ENCODE measurements around the gene PDIA5. TPM values are rescaled to one million over a fixed set of nuclear protein-coding genes. Genes with fewer than 3 reads are reported as not detected.

Gene PDIA5
- total and polyA plus RNA-seq, 4 donors: 9.5 to 16.9 (median 13.5) TPM

DNA sequence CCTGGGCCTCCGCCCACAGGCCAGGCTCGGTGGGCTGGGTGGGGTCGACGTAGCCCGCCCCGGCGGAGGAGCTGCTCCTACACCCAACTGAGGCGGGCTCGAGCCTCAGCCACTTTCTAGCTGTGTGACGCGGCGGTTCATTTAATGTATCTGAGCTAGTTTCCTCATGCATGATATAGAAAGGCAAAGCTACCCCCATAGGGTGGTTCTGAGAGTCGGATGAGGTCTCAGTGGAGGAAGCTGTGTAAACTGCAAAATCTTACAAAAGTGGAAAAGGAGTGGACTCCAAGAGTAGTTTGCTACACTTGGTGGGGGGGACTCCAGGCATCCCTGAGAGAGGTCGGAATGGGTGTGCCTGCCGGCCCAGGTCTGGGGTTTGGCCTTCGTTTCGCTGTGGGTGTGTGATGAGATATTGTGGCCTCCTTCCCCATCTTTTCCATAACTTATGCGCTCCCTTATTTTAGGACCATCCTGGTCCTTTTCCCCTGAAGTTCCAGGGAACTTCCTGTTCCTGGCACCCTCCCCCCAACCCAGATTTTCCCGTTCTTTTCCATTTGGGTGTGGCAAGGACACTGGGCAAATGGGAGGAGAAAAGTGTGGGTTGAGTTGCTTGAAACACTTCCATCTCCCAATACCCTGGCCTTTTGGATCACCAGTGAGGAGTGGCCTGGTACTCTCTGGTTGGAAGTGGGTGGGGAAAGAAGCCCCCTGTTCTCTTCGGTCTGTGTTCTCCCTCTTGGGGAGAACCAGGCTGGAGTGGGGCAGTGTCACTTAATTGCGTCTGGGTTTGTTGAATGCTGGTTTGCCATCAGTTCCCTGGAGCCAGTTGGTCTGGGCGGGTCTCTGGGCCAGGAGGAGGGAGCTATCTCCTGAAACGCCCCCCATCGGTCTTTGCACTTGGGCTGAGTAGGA, 1.1 kb downstream of the PDIA5 start:
- Histone ChIP-seq H3K9me3 (ENCODE audit: control insufficient read depth, insufficient read depth, low read length) (no peaks in the 10 kb centered on the region), H3K4me3 (ENCODE audit: low read depth, low read length) (peak overlapping the region; percentile 70), H3K4me1 (ENCODE audit: control insufficient read depth, insufficient read depth, low read length) (peaks cover 21% of the 10 kb centered on the region), H3K36me3 (ENCODE audit: control insufficient read depth, insufficient read depth, low read length) (no peaks in the 10 kb centered on the region), H3K27me3 (ENCODE audit: control insufficient read depth, insufficient read depth, low read length) (peaks cover 2% of the 10 kb centered on the region), H3K27ac (ENCODE audit: low read depth, low read length) (no peak overlapping the region)
- DNase-seq (ENCODE audit: low read depth in 4 of 6, low spot score in 6 of 6): peak in 1 of 6 donors; percentile 22
- 7% methylated on average over 11 of the region's 24 CpGs for WGBS (ENCODE audit: insufficient coverage)

DNA sequence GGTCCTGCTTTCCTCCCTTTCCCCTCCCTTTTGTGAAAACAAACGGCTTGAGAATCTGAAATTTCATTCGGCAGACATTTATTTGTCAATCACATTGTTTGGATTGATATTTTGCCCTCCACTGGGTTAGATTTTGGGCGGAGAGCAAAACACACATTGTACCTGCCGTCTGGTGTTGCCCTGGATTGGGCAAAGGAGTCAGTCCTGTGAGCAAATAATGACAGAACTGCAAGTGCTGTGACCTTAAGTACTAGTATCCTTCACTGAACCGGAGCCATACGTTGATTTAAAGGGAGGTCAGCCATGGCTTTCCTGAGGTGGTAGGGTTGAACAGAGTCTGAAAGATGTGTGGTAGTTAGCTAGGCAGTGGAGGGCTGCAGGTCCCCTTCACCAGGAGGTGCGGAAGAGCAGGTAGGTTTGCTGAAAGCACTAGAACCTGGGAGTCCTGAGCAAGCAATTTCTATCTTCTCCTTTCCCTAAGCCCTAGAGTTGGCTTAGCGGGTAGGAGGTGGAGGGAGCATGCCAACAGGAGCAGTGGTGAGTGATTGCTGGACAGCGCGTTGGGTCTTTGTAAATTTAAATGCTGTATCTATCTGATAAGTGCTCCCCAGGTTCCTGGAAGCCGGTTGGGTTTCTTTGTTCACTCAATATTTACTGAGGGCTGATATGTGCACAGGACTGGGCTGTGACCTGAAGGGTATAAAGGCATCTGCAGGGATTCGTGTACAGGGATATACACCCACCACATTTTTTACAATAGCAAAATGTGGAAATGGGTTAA, 2.0 kb downstream of the PDIA5 start:
- Histone ChIP-seq H3K9me3 (ENCODE audit: control insufficient read depth, insufficient read depth, low read length) (no peaks in the 10 kb centered on the region), H3K27ac (ENCODE audit: low read depth, low read length) (no peak overlapping the region), H3K4me3 (ENCODE audit: low read depth, low read length) (no peak overlapping the region), H3K36me3 (ENCODE audit: control insufficient read depth, insufficient read depth, low read length) (no peaks in the 10 kb centered on the region), H3K4me1 (ENCODE audit: control insufficient read depth, insufficient read depth, low read length) (peaks cover 21% of the 10 kb centered on the region), H3K27me3 (ENCODE audit: control insufficient read depth, insufficient read depth, low read length) (peaks cover 2% of the 10 kb centered on the region)
- 54% methylated on average over 6 of the region's 12 CpGs for WGBS (ENCODE audit: insufficient coverage)
- no peak for DNase-seq (ENCODE audit: low read depth in 4 of 6, low spot score in 6 of 6)

DNA sequence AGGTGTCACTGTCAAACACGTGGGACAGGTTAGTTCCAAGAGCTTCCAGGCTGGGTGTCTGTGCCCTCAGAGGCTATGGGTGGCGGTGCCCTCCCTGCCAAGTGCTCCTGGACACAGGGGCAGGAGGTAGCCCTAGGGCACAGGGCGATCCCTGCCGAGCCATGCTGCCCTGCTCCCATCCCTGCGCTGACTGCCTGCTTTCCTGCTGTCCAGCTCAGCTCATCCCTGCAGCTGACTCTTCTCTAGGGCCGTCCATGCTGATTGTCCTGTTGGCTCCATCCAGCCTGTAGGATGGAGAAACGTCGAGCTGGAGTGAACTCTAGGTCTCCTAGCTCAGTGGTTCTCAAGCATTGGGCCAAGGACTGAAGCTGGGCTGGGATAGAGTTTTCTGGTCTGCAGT, 3.7 kb downstream of the PDIA5 start:
- Histone ChIP-seq H3K4me3 (ENCODE audit: low read depth, low read length) (no peak overlapping the region), H3K9me3 (ENCODE audit: control insufficient read depth, insufficient read depth, low read length) (no peaks in the 10 kb centered on the region), H3K4me1 (ENCODE audit: control insufficient read depth, insufficient read depth, low read length) (peaks cover 21% of the 10 kb centered on the region), H3K27ac (ENCODE audit: low read depth, low read length) (no peak overlapping the region), H3K36me3 (ENCODE audit: control insufficient read depth, insufficient read depth, low read length) (no peaks in the 10 kb centered on the region), H3K27me3 (ENCODE audit: control insufficient read depth, insufficient read depth, low read length) (peaks cover 2% of the 10 kb centered on the region)
- DNase-seq (ENCODE audit: low read depth in 4 of 6, low spot score in 6 of 6): no peak
- 70% methylated on average over 8 of the region's 8 CpGs for WGBS (ENCODE audit: insufficient coverage)

DNA sequence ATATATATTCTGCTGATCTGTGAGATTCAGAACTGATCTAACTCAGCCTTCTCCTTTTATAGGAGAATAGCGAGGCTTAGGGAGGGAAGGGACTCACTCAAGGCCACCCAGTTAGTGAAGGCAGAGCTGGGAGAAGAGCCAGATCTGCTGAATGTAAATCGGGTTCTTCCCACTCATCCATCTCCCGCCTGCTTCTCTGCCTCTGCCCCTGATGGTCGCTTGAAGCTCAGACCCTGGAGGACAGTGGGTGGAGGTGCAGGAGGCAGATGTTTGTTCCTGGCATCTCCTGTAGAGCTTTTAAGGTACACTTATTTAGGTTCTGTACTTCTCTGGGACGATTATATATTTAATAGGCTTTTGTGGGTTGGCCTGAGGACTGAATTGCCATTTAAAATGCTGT, 4.3 kb downstream of the PDIA5 start:
- Histone ChIP-seq H3K9me3 (ENCODE audit: control insufficient read depth, insufficient read depth, low read length) (no peaks in the 10 kb centered on the region), H3K27me3 (ENCODE audit: control insufficient read depth, insufficient read depth, low read length) (peaks cover 2% of the 10 kb centered on the region), H3K36me3 (ENCODE audit: control insufficient read depth, insufficient read depth, low read length) (no peaks in the 10 kb centered on the region), H3K4me3 (ENCODE audit: low read depth, low read length) (no peak overlapping the region), H3K4me1 (ENCODE audit: control insufficient read depth, insufficient read depth, low read length) (peaks cover 21% of the 10 kb centered on the region), H3K27ac (ENCODE audit: low read depth, low read length) (no peak overlapping the region)
- peak in 2 of 6 donors; percentile 31 to 70 for DNase-seq (ENCODE audit: low read depth in 4 of 6, low spot score in 6 of 6)
- WGBS (ENCODE audit: insufficient coverage): no CpG with 5 or more reads among the region's 5 CpGs

DNA sequence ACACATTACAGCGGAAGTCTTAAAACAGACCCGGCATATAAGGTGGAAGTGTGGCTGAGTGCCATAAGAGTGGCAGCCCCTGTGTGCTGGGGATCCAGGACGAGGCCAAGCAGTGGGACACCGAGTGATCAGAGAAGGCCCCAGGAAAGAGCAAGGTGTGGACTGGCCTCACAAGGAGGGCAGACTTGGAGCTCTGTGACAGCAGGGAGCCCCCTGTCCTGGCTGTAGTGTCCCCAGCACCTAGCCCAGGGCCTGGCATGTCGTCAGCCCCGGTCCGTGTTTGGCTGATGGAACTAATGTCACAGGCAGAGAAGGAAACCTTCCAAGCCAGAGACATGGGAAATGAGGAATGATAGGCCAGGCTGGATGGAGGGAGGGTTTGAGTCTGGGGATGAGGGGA, 4.8 kb downstream of the PDIA5 start:
- Histone ChIP-seq H3K9me3 (ENCODE audit: control insufficient read depth, insufficient read depth, low read length) (no peaks in the 10 kb centered on the region), H3K27me3 (ENCODE audit: control insufficient read depth, insufficient read depth, low read length) (peaks cover 2% of the 10 kb centered on the region), H3K27ac (ENCODE audit: low read depth, low read length) (no peak overlapping the region), H3K4me1 (ENCODE audit: control insufficient read depth, insufficient read depth, low read length) (peaks cover 21% of the 10 kb centered on the region), H3K36me3 (ENCODE audit: control insufficient read depth, insufficient read depth, low read length) (no peaks in the 10 kb centered on the region), H3K4me3 (ENCODE audit: low read depth, low read length) (no peak overlapping the region)
- DNase-seq (ENCODE audit: low read depth in 4 of 6, low spot score in 6 of 6): no peak
- 68% methylated on average over 6 of the region's 7 CpGs for WGBS (ENCODE audit: insufficient coverage)

DNA sequence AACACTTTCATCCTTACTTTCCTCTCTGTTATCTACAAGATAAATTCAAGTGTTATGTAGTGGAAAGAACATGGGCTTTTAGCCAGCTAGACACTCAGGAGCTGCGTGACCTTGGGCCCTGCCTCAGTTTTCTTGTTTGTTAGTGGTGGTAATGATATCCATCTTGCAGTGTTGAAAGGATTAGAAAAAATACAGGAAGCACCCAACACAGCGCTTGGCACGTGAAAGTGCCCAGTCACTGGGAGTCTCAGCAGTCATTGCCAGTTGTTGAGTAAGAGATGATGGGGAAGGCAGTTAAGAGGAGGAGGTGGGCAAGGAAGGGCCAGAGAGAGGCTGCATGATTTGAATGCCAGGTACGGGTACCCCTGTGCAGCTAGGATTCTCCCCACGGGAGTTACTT, 5.3 kb downstream of the PDIA5 start:
- H3K4me1 ChIP-seq (ENCODE audit: control insufficient read depth, insufficient read depth, low read length): peaks cover 21% of the 10 kb centered on the region
- no peaks in the 10 kb centered on the region for H3K36me3 ChIP-seq (ENCODE audit: control insufficient read depth, insufficient read depth, low read length)
- no peak overlapping the region for H3K4me3 ChIP-seq (ENCODE audit: low read depth, low read length)
- H3K9me3 ChIP-seq (ENCODE audit: control insufficient read depth, insufficient read depth, low read length): no peaks in the 10 kb centered on the region
- peaks cover 2% of the 10 kb centered on the region for H3K27me3 ChIP-seq (ENCODE audit: control insufficient read depth, insufficient read depth, low read length)
- no peak overlapping the region for H3K27ac ChIP-seq (ENCODE audit: low read depth, low read length)
- 83% methylated on average over 5 of the region's 5 CpGs for WGBS (ENCODE audit: insufficient coverage)
- no peak for DNase-seq (ENCODE audit: low read depth in 4 of 6, low spot score in 6 of 6)

DNA sequence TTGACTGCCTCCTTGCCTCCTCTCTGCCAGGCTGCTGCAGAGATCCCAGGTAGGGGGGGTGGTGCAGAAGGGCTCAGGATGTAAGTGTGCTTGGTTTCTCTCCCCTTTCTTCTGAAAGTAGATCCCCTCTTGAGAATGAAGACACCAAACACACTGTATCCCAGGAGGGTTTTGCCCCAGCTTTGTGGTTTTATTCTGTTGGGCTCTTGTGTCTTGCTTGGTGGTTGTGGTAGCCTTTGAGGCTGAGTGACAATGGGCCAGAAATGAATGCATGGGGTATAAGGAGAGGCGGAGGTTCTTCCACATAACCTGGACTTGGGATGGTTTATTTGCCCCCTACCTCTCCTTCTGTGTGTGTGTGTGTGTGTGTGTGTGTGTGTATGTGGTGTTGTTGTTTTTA, 5.7 kb downstream of the PDIA5 start:
- H3K4me1 ChIP-seq (ENCODE audit: control insufficient read depth, insufficient read depth, low read length): peaks cover 18% of the 10 kb centered on the region
- H3K27me3 ChIP-seq (ENCODE audit: control insufficient read depth, insufficient read depth, low read length): peaks cover 2% of the 10 kb centered on the region
- H3K36me3 ChIP-seq (ENCODE audit: control insufficient read depth, insufficient read depth, low read length): no peaks in the 10 kb centered on the region
- no peak for DNase-seq (ENCODE audit: low read depth in 4 of 6, low spot score in 6 of 6)
- no peak overlapping the region for H3K27ac ChIP-seq (ENCODE audit: low read depth, low read length)
- no CpG with 5 or more reads among the region's 1 CpG for WGBS (ENCODE audit: insufficient coverage)
- H3K4me3 ChIP-seq (ENCODE audit: low read depth, low read length): no peak overlapping the region
- no peaks in the 10 kb centered on the region for H3K9me3 ChIP-seq (ENCODE audit: control insufficient read depth, insufficient read depth, low read length)

DNA sequence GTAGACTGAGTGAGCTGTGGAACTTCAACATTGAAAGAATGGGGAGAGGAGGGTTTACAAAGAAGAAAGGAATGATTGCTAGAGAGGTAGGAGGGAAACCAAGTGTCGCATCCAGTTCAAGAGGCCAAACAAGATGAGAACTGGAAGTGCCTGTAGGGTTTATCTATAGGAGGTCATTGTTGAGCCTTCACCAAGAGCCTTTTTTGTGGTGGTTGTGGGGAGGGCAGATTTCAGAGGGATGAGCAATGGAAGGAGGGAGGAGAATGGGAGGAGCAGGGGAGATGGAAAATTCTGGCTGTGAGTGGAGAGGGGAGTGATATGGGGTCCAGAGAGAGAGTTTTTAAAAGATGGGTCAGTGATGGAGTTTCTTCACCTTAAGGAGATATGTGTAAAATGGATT, 8.5 kb downstream of the PDIA5 start:
- H3K9me3 ChIP-seq (ENCODE audit: control insufficient read depth, insufficient read depth, low read length): no peaks in the 10 kb centered on the region
- 100% methylated on average over 1 of the region's 1 CpG for WGBS (ENCODE audit: insufficient coverage)
- H3K36me3 ChIP-seq (ENCODE audit: control insufficient read depth, insufficient read depth, low read length): no peaks in the 10 kb centered on the region
- H3K27me3 ChIP-seq (ENCODE audit: control insufficient read depth, insufficient read depth, low read length): no peaks in the 10 kb centered on the region
- no peak overlapping the region for H3K4me3 ChIP-seq (ENCODE audit: low read depth, low read length)
- H3K27ac ChIP-seq (ENCODE audit: low read depth, low read length): no peak overlapping the region
- peaks cover 13% of the 10 kb centered on the region for H3K4me1 ChIP-seq (ENCODE audit: control insufficient read depth, insufficient read depth, low read length)
- no peak for DNase-seq (ENCODE audit: low read depth in 4 of 6, low spot score in 6 of 6)

DNA sequence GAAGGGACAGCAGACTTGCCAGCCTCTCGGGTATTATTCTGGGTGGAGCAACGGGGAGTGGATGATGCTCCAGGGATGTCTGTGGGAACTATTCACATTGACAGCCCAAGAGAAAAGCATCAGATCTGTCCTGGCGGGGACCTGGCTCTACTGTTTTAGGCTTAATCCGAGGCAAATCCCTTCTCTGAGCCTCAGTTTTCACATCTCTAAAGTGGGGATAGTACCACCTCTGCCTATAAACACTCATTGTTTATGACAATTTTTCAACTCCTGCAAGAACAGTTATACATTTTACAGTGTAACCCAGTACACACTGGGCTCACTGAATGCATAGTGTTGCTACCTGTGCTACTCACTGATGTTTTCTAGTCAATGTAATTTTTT, 9.3 kb downstream of the PDIA5 start:
- Histone ChIP-seq H3K27me3 (ENCODE audit: control insufficient read depth, insufficient read depth, low read length) (no peaks in the 10 kb centered on the region), H3K36me3 (ENCODE audit: control insufficient read depth, insufficient read depth, low read length) (no peaks in the 10 kb centered on the region), H3K4me3 (ENCODE audit: low read depth, low read length) (no peak overlapping the region), H3K4me1 (ENCODE audit: control insufficient read depth, insufficient read depth, low read length) (peaks cover 13% of the 10 kb centered on the region), H3K27ac (ENCODE audit: low read depth, low read length) (no peak overlapping the region), H3K9me3 (ENCODE audit: control insufficient read depth, insufficient read depth, low read length) (no peaks in the 10 kb centered on the region)
- WGBS (ENCODE audit: insufficient coverage): 71% methylated on average over 4 of the region's 4 CpGs
- no peak for DNase-seq (ENCODE audit: low read depth in 4 of 6, low spot score in 6 of 6)

All from spinal cord (tissue), 10 donors.